Natural killer cell (primary cell): ENCODE data around the gene NACC2. TPM values are rescaled to one million over a fixed set of nuclear protein-coding genes. Genes with fewer than 3 reads are reported as not detected.

Source experiments
- ATAC-seq, 3 donors: fragments of 150-1000 bp in 2 of 3; fragments of 200-7000 bp in 1 of 3; cut with Tn5 transposase; 1 replicate in 1 of 3; 2 replicates in 2 of 3; pipeline ENCODE4 v1.10.0; 2021; ENCODE audit warnings: mild to moderate bottlenecking in 2 of 3, moderate library complexity in 2 of 3
- DNase-seq, 2 donors: peaks; one replicate each; pipeline versions ENCODE4 v3.0.0 to v3.0.0-alpha.2; 2013 to 2021; ENCODE audit warnings: mixed read lengths in 1 of 2
- H3K27ac ChIP-seq: one replicate; pipeline ENCODE4 v1.5.1; 2013; ENCODE audit warnings: mild to moderate bottlenecking, low read length
- H3K27me3 ChIP-seq: one replicate; pipeline ENCODE4 v1.6.1; 2013; ENCODE audit warnings: low read length; ENCODE audit not compliant: control insufficient read depth, insufficient read depth
- H3K36me3 ChIP-seq: one replicate; pipeline ENCODE4 v1.6.1; 2013; ENCODE audit warnings: low read length; ENCODE audit not compliant: control insufficient read depth, insufficient read depth
- H3K4me1 ChIP-seq: one replicate; pipeline ENCODE4 v1.6.1; 2013; ENCODE audit warnings: low read length; ENCODE audit not compliant: control insufficient read depth, insufficient read depth
- H3K4me3 ChIP-seq: one replicate; pipeline ENCODE4 v1.5.1; 2013; ENCODE audit warnings: low read length
- H3K9me3 ChIP-seq: one replicate; pipeline ENCODE4 v1.6.1; 2013; ENCODE audit warnings: low read length; ENCODE audit not compliant: control insufficient read depth, insufficient read depth
- H3K27ac Mint-ChIP-seq, 2 donors: one replicate each; pipeline ENCODE4 v1.8.0; 2022; ENCODE audit warnings: mild to moderate bottlenecking in 2 of 2, mixed read lengths in 2 of 2, moderate library complexity in 1 of 2
- H3K27me3 Mint-ChIP-seq, 2 donors: one replicate each; pipeline ENCODE4 v1.8.0; 2022; ENCODE audit warnings: low read depth in 2 of 2, mixed read lengths in 2 of 2
- H3K36me3 Mint-ChIP-seq: one replicate; pipeline ENCODE4 v1.8.0; 2022; ENCODE audit warnings: mixed read lengths
- H3K4me1 Mint-ChIP-seq, 2 donors: one replicate each; pipeline ENCODE4 v1.8.0; 2022; ENCODE audit warnings: mixed read lengths in 2 of 2
- H3K4me3 Mint-ChIP-seq: one replicate; pipeline ENCODE4 v1.8.0; 2022; ENCODE audit warnings: mild to moderate bottlenecking, moderate library complexity, mixed read lengths
- H3K9me3 Mint-ChIP-seq, 2 donors: one replicate each; pipeline ENCODE4 v1.8.0; 2022; ENCODE audit warnings: mixed read lengths in 2 of 2
- WGBS: methylation state at CpG from one replicate; pipeline ENCODE4 v1.1.7; 2013; ENCODE audit warnings: missing lambda C conversion rate; ENCODE audit not compliant: insufficient coverage; 5-methylcytosine and 5-hydroxymethylcytosine counted together
- intact Hi-C: fragments of 100-400 bp; cut with micrococcal nuclease; formaldehyde crosslinking; loops from one replicate; pipeline ENCODE4 v1.14.2; 2022
- total RNA-seq, 4 donors: library from RNA; stranded (reverse); fragments of 120-200 nt in 1 of 4; gene quantifications; one replicate each; pipeline versions ENCODE4 v1.2.3 to v1.2.4, GENCODE V29; 2013 to 2022
- TF ChIP-seq, protein P1 (sequence below): fragments of 200-600 bp; IDR thresholded peaks from one replicate; pipeline ENCODE4 v1.8.0; 2022; ENCODE audit warnings: antibody characterized with exemption

Gene NACC2
- total RNA-seq, 3 donors from 2014 or later (not counting 1 experiment from before 2014, with no cell fraction given), result 14.5 to 21.6 (median 21.2) TPM

GRCh38 chr9:136133191-136133958 lies 38.3 kb upstream of the NACC2 start:
- ATAC-seq (peak in 2 of 3 donors; percentile 68 to 77), DNase-seq (peak in 1 of 2 donors; percentile 51)
- TF ChIP-seq, protein P1, sequence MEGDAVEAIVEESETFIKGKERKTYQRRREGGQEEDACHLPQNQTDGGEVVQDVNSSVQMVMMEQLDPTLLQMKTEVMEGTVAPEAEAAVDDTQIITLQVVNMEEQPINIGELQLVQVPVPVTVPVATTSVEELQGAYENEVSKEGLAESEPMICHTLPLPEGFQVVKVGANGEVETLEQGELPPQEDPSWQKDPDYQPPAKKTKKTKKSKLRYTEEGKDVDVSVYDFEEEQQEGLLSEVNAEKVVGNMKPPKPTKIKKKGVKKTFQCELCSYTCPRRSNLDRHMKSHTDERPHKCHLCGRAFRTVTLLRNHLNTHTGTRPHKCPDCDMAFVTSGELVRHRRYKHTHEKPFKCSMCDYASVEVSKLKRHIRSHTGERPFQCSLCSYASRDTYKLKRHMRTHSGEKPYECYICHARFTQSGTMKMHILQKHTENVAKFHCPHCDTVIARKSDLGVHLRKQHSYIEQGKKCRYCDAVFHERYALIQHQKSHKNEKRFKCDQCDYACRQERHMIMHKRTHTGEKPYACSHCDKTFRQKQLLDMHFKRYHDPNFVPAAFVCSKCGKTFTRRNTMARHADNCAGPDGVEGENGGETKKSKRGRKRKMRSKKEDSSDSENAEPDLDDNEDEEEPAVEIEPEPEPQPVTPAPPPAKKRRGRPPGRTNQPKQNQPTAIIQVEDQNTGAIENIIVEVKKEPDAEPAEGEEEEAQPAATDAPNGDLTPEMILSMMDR, result peak; percentile 17
- intact Hi-C loops, result no loop called here
- no peak overlapping the region for H3K4me3 ChIP-seq
- Mint-ChIP-seq H3K9me3 (no peaks in the 10 kb centered on the region), H3K36me3 (no peaks in the 10 kb centered on the region), H3K4me1 (peaks cover 0 to 11% of the 10 kb centered on the region in 2 donors), H3K27me3 (peaks cover 5 to 32% of the 10 kb centered on the region in 2 donors), H3K27ac (no peak overlapping the region), H3K4me3 (peak overlapping the region; percentile 77)
- no peaks in the 10 kb centered on the region for H3K9me3 ChIP-seq
- peaks cover 10% of the 10 kb centered on the region for H3K4me1 ChIP-seq
- WGBS, result 3% methylated on average over 66 of the region's 69 CpGs
- H3K36me3 ChIP-seq, result no peaks in the 10 kb centered on the region
- no peak overlapping the region for H3K27ac ChIP-seq
- H3K27me3 ChIP-seq, result peaks cover 13% of the 10 kb centered on the region

- Histone ChIP-seq H3K4me1 (peaks cover 10% of the 10 kb centered on the region), H3K4me3 (no peak overlapping the region), H3K27ac (no peak overlapping the region), H3K9me3 (no peaks in the 10 kb centered on the region), H3K36me3 (no peaks in the 10 kb centered on the region), H3K27me3 (peaks cover 13% of the 10 kb centered on the region)
- DNase-seq (no peak), ATAC-seq (peak in 1 of 3 donors; percentile 21)
- Mint-ChIP-seq H3K9me3 (no peaks in the 10 kb centered on the region), H3K36me3 (no peaks in the 10 kb centered on the region), H3K27ac (no peak overlapping the region), H3K4me3 (no peak overlapping the region), H3K4me1 (peaks cover 0 to 11% of the 10 kb centered on the region in 2 donors), H3K27me3 (peaks cover 5 to 34% of the 10 kb centered on the region in 2 donors)
- WGBS, result 14% methylated on average over 52 of the region's 52 CpGs
- TF ChIP-seq, protein P1, result no peak
- intact Hi-C loops, result no loop called here
Observed at GRCh38 chr9:136132512-136133050, 37.5 kb upstream of the NACC2 start.

GRCh38 chr9:136131629-136132511 lies 36.8 kb upstream of the NACC2 start:
- Mint-ChIP-seq H3K27ac (no peak overlapping the region), H3K4me1 (peaks cover 0 to 11% of the 10 kb centered on the region in 2 donors), H3K9me3 (no peaks in the 10 kb centered on the region), H3K36me3 (no peaks in the 10 kb centered on the region), H3K4me3 (no peak overlapping the region), H3K27me3 (peaks cover 5 to 36% of the 10 kb centered on the region in 2 donors)
- WGBS, result 71% methylated on average over 31 of the region's 31 CpGs
- Histone ChIP-seq H3K9me3 (no peaks in the 10 kb centered on the region), H3K27ac (no peak overlapping the region), H3K27me3 (peaks cover 13% of the 10 kb centered on the region), H3K4me1 (peaks cover 10% of the 10 kb centered on the region), H3K4me3 (no peak overlapping the region), H3K36me3 (no peaks in the 10 kb centered on the region)
- DNase-seq (no peak), ATAC-seq (no peak)
- intact Hi-C loops, result no loop called here
- TF ChIP-seq, protein P1, result no peak
